HG03469 (cell line): ENCODE measurements around the gene CT45A3.
"Not testable (repeated sequence)": the region's sequence is repeated elsewhere in the genome, so short reads cannot be mapped to it uniquely, and the experiment has no call there.

Source experiments
- ATAC-seq: cut with Tn5 transposase; IDR thresholded peaks from one replicate; pipeline ENCODE4 v1.9.1; 2021; ENCODE audit warnings: mild to moderate bottlenecking, moderate library complexity, moderate number of reproducible peaks; ENCODE audit not compliant: unreplicated experiment

The CT45A3 gene

GRCh38 chrX:135768091-135768490, at the start of gene CT45A3:
Gene CT45A3, minus strand, starts transcription at chrX:135768191. Its CDS starts 3,747 bp downstream, at chrX:135764444.
- not testable (repeated sequence) for ATAC-seq

GRCh38 chrX:135802687-135803086, 34.7 kb upstream of the CT45A3 start, which contains the start of gene CT45A6:
Gene CT45A6, minus strand, starts transcription at chrX:135802787. Its CDS starts 3,794 bp downstream, at chrX:135798993.
- ATAC-seq: not testable (repeated sequence)

GRCh38 chrX:135785403-135785802, 17.4 kb upstream of the CT45A3 start, which contains the start of gene CT45A5:
Gene CT45A5, minus strand, starts transcription at chrX:135785503. Its CDS starts 3,774 bp downstream, at chrX:135781729.
- not testable (repeated sequence) for ATAC-seq

GRCh38 chrX:135744739-135745138, 23.3 kb downstream of the CT45A3 start:
- not testable (repeated sequence) for ATAC-seq

- ATAC-seq: no peak
Observed at GRCh38 chrX:135741192-135741715, 26.7 kb downstream of the CT45A3 start.

GRCh38 chrX:135740681-135741149, 27.3 kb downstream of the CT45A3 start:
- no peak for ATAC-seq

- peak; percentile 46 for ATAC-seq
Observed at GRCh38 chrX:135737366-135738071, 30.5 kb downstream of the CT45A3 start.

GRCh38 chrX:135734666-135735065, 33.3 kb downstream of the CT45A3 start:
- not testable (repeated sequence) for ATAC-seq

GRCh38 chrX:135713795-135714194, 54.2 kb downstream of the CT45A3 start:
- no peak for ATAC-seq

- ATAC-seq: not testable (repeated sequence)
Observed at GRCh38 chrX:135713183-135713689, 54.8 kb downstream of the CT45A3 start, which contains the start of gene CT45A1. Gene CT45A1, plus strand, starts transcription at chrX:135713639. Its CDS starts 5,302 bp downstream, at chrX:135718941.
